IMR-90 (cell line): ENCODE results near the gene ANKRD11. TPM values are rescaled to one million over a fixed set of nuclear protein-coding genes. Genes with fewer than 3 reads are reported as not detected.

Experiments used
- ATAC-seq: fragments of 200-7000 bp; cut with Tn5 transposase; 2 replicates; pipeline ENCODE4 v1.9.1; 2020; ENCODE audit warnings: low read depth, mild to moderate bottlenecking, moderate library complexity
- BruUV-seq: library from RNA; stranded (reverse); fragments of 400-500 nt; replicated peaks from 2 replicates; lab custom pipeline; 2021; lab: Mats Ljungman, UMichigan
- CTCF ChIA-PET: fragments of 300-600 bp; formaldehyde crosslinking; extraction: SDS; loops from one replicate; lab custom pipeline; 2021; ENCODE audit warnings: antibody characterized with exemption; lab: Yijun Ruan, JAX
- POLR2A ChIA-PET: fragments of 300-600 bp; sonication (Branson Sonifier 250); formaldehyde crosslinking; loops from one replicate; lab custom pipeline; 2022; ENCODE audit warnings: antibody characterized with exemption; ENCODE audit not compliant: unreplicated experiment; lab: Charles Lee
- DNase-seq: peaks from one replicate; pipeline ENCODE4 v3.0.0; 2013
- H2AFZ ChIP-seq: replicated peaks from 2 replicates; pipeline ENCODE3; 2013; ENCODE audit warnings: low read length, mild to moderate bottlenecking; ENCODE audit not compliant: poor library complexity
- H2AK5ac ChIP-seq: 2 replicates; pipeline ENCODE4 v1.6.1; 2013; ENCODE audit warnings: low read depth, low read length, inconsistent platforms
- H2AK9ac ChIP-seq: replicated peaks from 2 replicates; pipeline ENCODE3; 2013; ENCODE audit warnings: mild to moderate bottlenecking, low read depth, low read length, moderate library complexity; ENCODE audit not compliant: poor library complexity
- H2BK120ac ChIP-seq: 2 replicates; pipeline ENCODE4 v1.6.1; 2013; ENCODE audit warnings: low read depth, low read length, inconsistent platforms
- H2BK15ac ChIP-seq: 3 replicates; pipeline ENCODE4 v1.6.1; 2013; ENCODE audit warnings: low read depth, low read length, inconsistent platforms
- H2BK20ac ChIP-seq: 2 replicates; pipeline ENCODE4 v1.6.1; 2013; ENCODE audit warnings: low read depth, mild to moderate bottlenecking, inconsistent platforms, low read length, moderate library complexity
- H2BK5ac ChIP-seq: 2 replicates; pipeline ENCODE4 v1.6.1; 2013; ENCODE audit warnings: mild to moderate bottlenecking, low read depth, low read length, inconsistent platforms; ENCODE audit not compliant: poor library complexity, severe bottlenecking
- H3K14ac ChIP-seq: replicated peaks from 2 replicates; pipeline ENCODE4 v1.6.1; 2013; ENCODE audit warnings: low read depth, low read length, inconsistent platforms
- H3K18ac ChIP-seq: 2 replicates; pipeline ENCODE4 v1.6.1; 2013; ENCODE audit warnings: low read depth, low read length, control low read depth
- H3K23ac ChIP-seq: 2 replicates; pipeline ENCODE4 v1.6.1; 2013; ENCODE audit warnings: low read depth, low read length, inconsistent platforms
- H3K27ac ChIP-seq: 2 replicates; pipeline ENCODE4 v1.5.1; 2013; ENCODE audit warnings: mild to moderate bottlenecking, control low read depth, low read length; ENCODE audit not compliant: insufficient read depth
- H3K27me3 ChIP-seq: 2 replicates; pipeline ENCODE4 v1.6.1; 2013; ENCODE audit warnings: low read length; ENCODE audit not compliant: control insufficient read depth, insufficient read depth
- H3K36me3 ChIP-seq: 2 replicates; pipeline ENCODE4 v1.6.1; 2013; ENCODE audit warnings: low read length, mixed read lengths; ENCODE audit not compliant: control insufficient read depth, insufficient read depth
- H3K4ac ChIP-seq: 2 replicates; pipeline ENCODE4 v1.6.1; 2013; ENCODE audit warnings: low read depth, low read length, inconsistent platforms
- H3K4me1 ChIP-seq: 2 replicates; pipeline ENCODE4 v1.6.1; 2013; ENCODE audit warnings: low read length, mixed read lengths; ENCODE audit not compliant: control insufficient read depth, insufficient read depth
- H3K4me2 ChIP-seq: 2 replicates; pipeline ENCODE4 v1.6.1; 2013; ENCODE audit warnings: low read depth, mild to moderate bottlenecking, control low read depth, low read length, moderate library complexity
- H3K4me3 ChIP-seq: 2 replicates; pipeline ENCODE4 v1.5.1; 2013; ENCODE audit warnings: low read depth, mild to moderate bottlenecking, control low read depth, low read length, moderate library complexity; ENCODE audit not compliant: insufficient read depth
- H3K56ac ChIP-seq: 2 replicates; pipeline ENCODE4 v1.6.1; 2013; ENCODE audit warnings: low read length, inconsistent platforms; ENCODE audit not compliant: insufficient read depth; ENCODE audit errors: extremely low read depth
- H3K79me1 ChIP-seq, 2 experiments: 2 replicates each; pipeline ENCODE4 v1.6.1; 2013; ENCODE audit warnings: low read length in 2 of 2, inconsistent platforms in 1 of 2, low read depth in 1 of 2
- H3K9ac ChIP-seq: 2 replicates; pipeline ENCODE4 v1.6.1; 2013; ENCODE audit warnings: low read depth, low read length, control low read depth
- H3K9me1 ChIP-seq: 2 replicates; pipeline ENCODE4 v1.6.1; 2013; ENCODE audit warnings: low read length, inconsistent platforms; ENCODE audit not compliant: insufficient read depth
- H3K9me3 ChIP-seq: 2 replicates; pipeline ENCODE4 v1.6.1; 2013; ENCODE audit warnings: low read length; ENCODE audit not compliant: control insufficient read depth, insufficient read depth
- H4K20me1 ChIP-seq: 2 replicates; pipeline ENCODE4 v1.6.1; 2013; ENCODE audit warnings: low read length, inconsistent platforms; ENCODE audit not compliant: insufficient read depth
- H4K5ac ChIP-seq: 2 replicates; pipeline ENCODE4 v1.6.1; 2013; ENCODE audit warnings: mild to moderate bottlenecking, low read depth, low read length, control low read depth
- H4K8ac ChIP-seq, 2 experiments: 2 replicates each; pipeline ENCODE4 v1.6.1; 2013; ENCODE audit warnings: low read depth in 2 of 2, low read length in 2 of 2, control low read depth in 1 of 2, inconsistent platforms in 1 of 2
- H4K91ac ChIP-seq: 2 replicates; pipeline ENCODE4 v1.6.1; 2013; ENCODE audit warnings: low read depth, low read length, inconsistent platforms; ENCODE audit not compliant: insufficient read depth
- BHLHE40 ChIP-seq: fragments of 150-350 bp; IDR thresholded peaks from 2 replicates; pipeline ENCODE4 v1.6.1; 2016; ENCODE audit warnings: mild to moderate bottlenecking, low read depth, low read length
- CEBPB ChIP-seq: IDR thresholded peaks from 2 replicates; pipeline ENCODE4 v1.6.1; 2012; ENCODE audit warnings: low read depth, low read length, improper control_type of control experiment
- CHD1 ChIP-seq: IDR thresholded peaks from 2 replicates; pipeline ENCODE4 v1.6.1; 2012; ENCODE audit warnings: low read depth, low read length, improper control_type of control experiment
- CTCF ChIP-seq: conservative IDR thresholded peaks from 2 replicates; pipeline ENCODE4 v1.5.1; 2012; ENCODE audit warnings: mild to moderate bottlenecking, low read depth, low read length, improper control_type of control experiment
- MXI1 ChIP-seq: IDR thresholded peaks from 2 replicates; pipeline ENCODE4 v1.6.1; 2012; ENCODE audit warnings: low read depth, mild to moderate bottlenecking, low read length, moderate library complexity, borderline replicate concordance
- RFX5 ChIP-seq: IDR thresholded peaks from 2 replicates; pipeline ENCODE4 v1.8.0; 2012; ENCODE audit warnings: low read depth, mild to moderate bottlenecking, low read length, moderate library complexity
- WGBS, 2 experiments: methylation state at CpG; one replicate each; pipeline versions ENCODE4 v1.1.5 to v1.1.7; 2013; ENCODE audit warnings: missing lambda C conversion rate in 2 of 2; ENCODE audit not compliant: insufficient read length in 1 of 2; ENCODE audit errors: extremely low coverage in 2 of 2; 5-methylcytosine and 5-hydroxymethylcytosine counted together
- dilution Hi-C: fragments of 300-500 bp; cut with HindIII; formaldehyde crosslinking; loops from one replicate; pipeline ENCODE4 v1.14.3; 2018; ENCODE audit warnings: low sequenced_read_pairs; ENCODE audit not compliant: unreplicated experiment
- in situ Hi-C: fragments of 300-500 bp; cut with MboI; formaldehyde crosslinking; loops from 3 replicates; pipeline ENCODE4 v1.14.3; 2019; ENCODE audit warnings: low sequenced_read_pairs, inconsistent platforms, mixed read lengths
- intact Hi-C: fragments of 100-400 bp; cut with micrococcal nuclease; formaldehyde crosslinking; loops from 2 replicates; pipeline ENCODE4 v1.10.0; 2022
- polyA plus RNA-seq, 3 experiments: library from polyadenylated mRNA; depleted of rRNA; stranded (reverse); fragments of >200 nt; gene quantifications; 2 replicates each; pipeline ENCODE4 v1.2.3, GENCODE V29; 2012; ENCODE audit warnings: low replicate concordance in 1 of 3
- total RNA-seq: library from RNA; depleted of rRNA; stranded (reverse); fragments of >200 nt; gene quantifications from 2 replicates; pipeline ENCODE4 v1.2.3, GENCODE V29; 2012

Gene ANKRD11
- total and polyA plus RNA-seq, 2 of the 4 experiments (the other 2 are of a cell fraction), result 46.8 to 71.9 TPM

GRCh38 chr16:89374393-89374960 is 115.9 kb downstream of the ANKRD11 start:
- no peaks in the 10 kb centered on the region for H3K27me3 ChIP-seq
- no peak overlapping the region for H3K9ac ChIP-seq
- no peak overlapping the region for H3K27ac ChIP-seq
- dilution Hi-C loops (no loop called here), intact Hi-C loops (loop anchor here (5.0 kb wide), 1 partner anchor 133 kb away; the partner anchor contains the start of gene SPG7), in situ Hi-C loops (no loop called here)
- peaks cover 51% of the 10 kb centered on the region for H3K9me1 ChIP-seq
- H3K4ac ChIP-seq, result 0 out of 2 replicates have a peak overlapping the region, but pooled peaks have one; percentile 9
- no peak overlapping the region for H4K8ac ChIP-seq
- H4K5ac ChIP-seq, result no peak overlapping the region
- no peak overlapping the region for H3K4me3 ChIP-seq
- H3K18ac ChIP-seq, result no peak overlapping the region
- peaks cover 10% of the 10 kb centered on the region; the same call in 1 of the 2 replicates for H3K36me3 ChIP-seq
- no TSS peak for BruUV-seq
- TF ChIP-seq RFX5 (no peak), CTCF (0 out of 2 replicates have a peak, but pooled peaks have one; percentile 14), CEBPB (no peak), CHD1 (no peak), BHLHE40 (no peak), MXI1 (no peak)
- H2BK15ac ChIP-seq, result no peak overlapping the region
- no peak overlapping the region for H2AFZ ChIP-seq
- no peak overlapping the region for H3K56ac ChIP-seq
- H2BK5ac ChIP-seq, result no peak overlapping the region
- H3K4me2 ChIP-seq, result peak overlapping the region; percentile 32; the same call in 1 of the 2 replicates
- POLR2A ChIA-PET, result no interaction called here
- no peak overlapping the region for H2AK5ac ChIP-seq
- H3K9me3 ChIP-seq, result no peaks in the 10 kb centered on the region
- H4K91ac ChIP-seq, result no peak overlapping the region
- DNase-seq (peak; percentile 55), ATAC-seq (peak; percentile 37)
- H2AK9ac ChIP-seq, result no peak overlapping the region
- peak overlapping the region; percentile 60; the same call in 1 of the 2 replicates for H3K23ac ChIP-seq
- WGBS, 2 experiments, result 42% methylated on average over 7 of the region's 18 CpGs; no CpG with 5 or more reads in 1 of the 2 experiments
- H3K14ac ChIP-seq, result no peak overlapping the region
- H3K4me1 ChIP-seq, result peaks cover 26% of the 10 kb centered on the region
- H2BK120ac ChIP-seq, result no peak overlapping the region
- H4K20me1 ChIP-seq, result peaks cover 100% of the 10 kb centered on the region
- CTCF ChIA-PET, result no interaction called here
- H2BK20ac ChIP-seq, result no peak overlapping the region
- peaks cover 3 to 94% of the 10 kb centered on the region in 2 experiments; a peak in 2 of 4 replicates for H3K79me1 ChIP-seq
